ENCODE results near the gene PTDSS2.

GRCh38 chr11:515131-515530 lies 65.1 kb downstream of the PTDSS2 start:
- no peak for TF ChIP-seq REST (IDR thresholded peaks at IDR 0.05; ENCODE audit: unreplicated experiment)
- no peak for TF ChIP-seq POLR2AphosphoS5 (IDR thresholded peaks at IDR 0.05; ENCODE audit: low read depth)
- no peak for TF ChIP-seq CTCF (conservative IDR thresholded peaks at IDR 0.05; ENCODE audit: low read depth in 2 of 2)
- TF ChIP-seq EZH2 (IDR thresholded peaks at IDR 0.05; ENCODE audit: low read depth, unreplicated experiment) = no peak
- TF ChIP-seq ZNF331 (CRISPR knock-in tag; IDR thresholded peaks at IDR 0.05; ENCODE audit: low read depth) = no peak
- no peak for TF ChIP-seq EZH2phosphoT487 (IDR thresholded peaks at IDR 0.05; ENCODE audit: unreplicated experiment)
- no peak for TF ChIP-seq ZNF114 (CRISPR knock-in tag; IDR thresholded peaks at IDR 0.05)
- TF ChIP-seq NANOG (IDR thresholded peaks at IDR 0.05; ENCODE audit: borderline replicate concordance) = no peak

Measured in GM23338 (cell line).